Central memory CD8-positive, alpha-beta T cell (primary cell): Measurements from ENCODE around the gene CDC34.
A peak's percentile ranks its signal among the peaks of the same experiment; 100 is the strongest.

Source experiments
- ATAC-seq: fragments of 150-1000 bp; cut with Tn5 transposase; replicated peaks from 2 replicates; pipeline ENCODE4 v1.10.0; 2022; ENCODE audit warnings: mild to moderate bottlenecking, moderate FRiP score, moderate number of reproducible peaks; ENCODE audit not compliant: poor library complexity, severe bottlenecking; ENCODE audit errors: extremely low read depth
- DNase-seq, 2 donors: peaks; one replicate each; pipeline ENCODE4 v3.0.0; 2021; ENCODE audit warnings: low spot score in 2 of 2
- H3K27ac Mint-ChIP-seq: one replicate; pipeline ENCODE4 v1.8.0; 2022; ENCODE audit warnings: low read depth, mild to moderate bottlenecking, moderate library complexity, mixed read lengths
- H3K27me3 Mint-ChIP-seq: one replicate; pipeline ENCODE4 v1.8.0; 2022; ENCODE audit warnings: mixed read lengths
- H3K36me3 Mint-ChIP-seq: one replicate; pipeline ENCODE4 v1.8.0; 2022; ENCODE audit warnings: mild to moderate bottlenecking, moderate library complexity, mixed read lengths; ENCODE audit not compliant: insufficient read depth
- H3K4me1 Mint-ChIP-seq: one replicate; pipeline ENCODE4 v1.8.0; 2022; ENCODE audit warnings: mixed read lengths
- H3K4me3 Mint-ChIP-seq: one replicate; pipeline ENCODE4 v1.8.0; 2022; ENCODE audit warnings: mild to moderate bottlenecking, moderate library complexity, mixed read lengths
- H3K9me3 Mint-ChIP-seq: one replicate; pipeline ENCODE4 v1.8.0; 2022; ENCODE audit warnings: mixed read lengths

CDC34 gene

GRCh38 chr19:533364-534058, 2.0 kb downstream of the CDC34 start:
- Mint-ChIP-seq H3K36me3 (peaks cover 9% of the 10 kb centered on the region), H3K4me3 (peak overlapping the region; percentile 83), H3K4me1 (peaks cover 19% of the 10 kb centered on the region), H3K27me3 (no peaks in the 10 kb centered on the region), H3K9me3 (no peaks in the 10 kb centered on the region), H3K27ac (peak overlapping the region; percentile 75)
- no peak for DNase-seq
- ATAC-seq, result no peak

GRCh38 chr19:534088-534487, 2.5 kb downstream of the CDC34 start:
- H3K4me1 Mint-ChIP-seq, result peaks cover 19% of the 10 kb centered on the region
- peaks cover 11% of the 10 kb centered on the region for H3K36me3 Mint-ChIP-seq
- H3K4me3 Mint-ChIP-seq, result peak overlapping the region; percentile 83
- no peaks in the 10 kb centered on the region for H3K27me3 Mint-ChIP-seq
- no peak for DNase-seq
- no peak overlapping the region for H3K27ac Mint-ChIP-seq
- no peak for ATAC-seq
- H3K9me3 Mint-ChIP-seq, result no peaks in the 10 kb centered on the region

GRCh38 chr19:535017-535835, 3.7 kb downstream of the CDC34 start:
- peaks cover 19% of the 10 kb centered on the region for H3K4me1 Mint-ChIP-seq
- DNase-seq (no peak), ATAC-seq (no peak)
- no peaks in the 10 kb centered on the region for H3K27me3 Mint-ChIP-seq
- peak overlapping the region; percentile 69 for H3K4me3 Mint-ChIP-seq
- no peaks in the 10 kb centered on the region for H3K9me3 Mint-ChIP-seq
- H3K36me3 Mint-ChIP-seq, result peaks cover 14% of the 10 kb centered on the region
- H3K27ac Mint-ChIP-seq, result peak overlapping the region; percentile 62

- no peak overlapping the region for H3K4me3 Mint-ChIP-seq
- H3K27ac Mint-ChIP-seq, result no peak overlapping the region
- no peaks in the 10 kb centered on the region for H3K9me3 Mint-ChIP-seq
- peaks cover 14% of the 10 kb centered on the region for H3K36me3 Mint-ChIP-seq
- peaks cover 19% of the 10 kb centered on the region for H3K4me1 Mint-ChIP-seq
- DNase-seq, result no peak
- ATAC-seq, result no peak
- no peaks in the 10 kb centered on the region for H3K27me3 Mint-ChIP-seq
These were observed 4.7 kb downstream of the CDC34 start for GRCh38 chr19:536031-536880.

GRCh38 chr19:536881-537404, 5.4 kb downstream of the CDC34 start:
- Mint-ChIP-seq H3K27me3 (no peaks in the 10 kb centered on the region), H3K27ac (no peak overlapping the region), H3K36me3 (peaks cover 14% of the 10 kb centered on the region), H3K4me1 (peaks cover 19% of the 10 kb centered on the region), H3K9me3 (no peaks in the 10 kb centered on the region), H3K4me3 (no peak overlapping the region)
- DNase-seq, result no peak
- ATAC-seq, result no peak

GRCh38 chr19:538641-539428, 7.3 kb downstream of the CDC34 start:
- ATAC-seq, result no peak

GRCh38 chr19:539429-540030, 8.0 kb downstream of the CDC34 start:
- peak overlapping the region; percentile 55 for H3K27ac Mint-ChIP-seq
- no peaks in the 10 kb centered on the region for H3K9me3 Mint-ChIP-seq
- DNase-seq (no peak), ATAC-seq (no peak)
- no peaks in the 10 kb centered on the region for H3K27me3 Mint-ChIP-seq
- peaks cover 24% of the 10 kb centered on the region for H3K36me3 Mint-ChIP-seq
- H3K4me3 Mint-ChIP-seq, result no peak overlapping the region
- H3K4me1 Mint-ChIP-seq, result peaks cover 24% of the 10 kb centered on the region

More at GRCh38 chr19:538641-539428, 7.3 kb downstream of the CDC34 start:
- H3K4me3 Mint-ChIP-seq, result no peak overlapping the region
- no peaks in the 10 kb centered on the region for H3K9me3 Mint-ChIP-seq
- H3K36me3 Mint-ChIP-seq, result peaks cover 19% of the 10 kb centered on the region
- no peaks in the 10 kb centered on the region for H3K27me3 Mint-ChIP-seq
- no peak for DNase-seq
- H3K27ac Mint-ChIP-seq, result peak overlapping the region; percentile 55
- peaks cover 17% of the 10 kb centered on the region for H3K4me1 Mint-ChIP-seq

GRCh38 chr19:540867-541637, 9.5 kb downstream of the CDC34 start:
- H3K36me3 Mint-ChIP-seq, result peaks cover 34% of the 10 kb centered on the region
- H3K9me3 Mint-ChIP-seq, result no peaks in the 10 kb centered on the region
- ATAC-seq (no peak), DNase-seq (no peak)
- H3K4me1 Mint-ChIP-seq, result peaks cover 27% of the 10 kb centered on the region
- no peaks in the 10 kb centered on the region for H3K27me3 Mint-ChIP-seq
- H3K27ac Mint-ChIP-seq, result no peak overlapping the region
- H3K4me3 Mint-ChIP-seq, result no peak overlapping the region

- H3K9me3 Mint-ChIP-seq, result no peaks in the 10 kb centered on the region
- no peaks in the 10 kb centered on the region for H3K27me3 Mint-ChIP-seq
- H3K36me3 Mint-ChIP-seq, result peaks cover 38% of the 10 kb centered on the region
- H3K27ac Mint-ChIP-seq, result no peak overlapping the region
- no peak for ATAC-seq
- DNase-seq, result no peak
- peaks cover 27% of the 10 kb centered on the region for H3K4me1 Mint-ChIP-seq
- no peak overlapping the region for H3K4me3 Mint-ChIP-seq
These were observed 10.1 kb downstream of the CDC34 start for GRCh38 chr19:541699-542098.

GRCh38 chr19:542173-542866, 10.8 kb downstream of the CDC34 start:
- peaks cover 38% of the 10 kb centered on the region for H3K36me3 Mint-ChIP-seq
- DNase-seq (no peak), ATAC-seq (no peak)
- peaks cover 27% of the 10 kb centered on the region for H3K4me1 Mint-ChIP-seq
- H3K9me3 Mint-ChIP-seq, result no peaks in the 10 kb centered on the region
- H3K4me3 Mint-ChIP-seq, result no peak overlapping the region
- H3K27ac Mint-ChIP-seq, result peak overlapping the region; percentile 94
- H3K27me3 Mint-ChIP-seq, result no peaks in the 10 kb centered on the region
